K562 (cell line): Measurements from ENCODE around the gene TMEM209. TPM values are rescaled to one million over a fixed set of nuclear protein-coding genes. Genes with fewer than 3 reads are reported as not detected.
A peak's percentile ranks its signal among the peaks of the same experiment; 100 is the strongest.

Experiments used
- ATAC-seq: fragments of 200-7000 bp; cut with Tn5 transposase; 3 replicates; pipeline ENCODE4 v1.9.1; 2020; ENCODE audit warnings: moderate library complexity
- BruUV-seq: library from RNA; stranded (reverse); fragments of 400-500 nt; replicated peaks from 2 replicates; lab custom pipeline; 2021; lab: Mats Ljungman, UMichigan
- CTCF ChIA-PET: fragments of 300-600 bp; formaldehyde crosslinking; extraction: SDS; loops from one replicate; lab custom pipeline; 2021; ENCODE audit warnings: low intra/inter-chr PET ratio; lab: Yijun Ruan, JAX
- POLR2A ChIA-PET: fragments of 300-600, 350-650 bp; sonication (Branson Sonifier 250); formaldehyde crosslinking; extraction: SDS; loops from one replicate; lab custom pipeline; 2021; ENCODE audit warnings: antibody characterized with exemption, inconsistent platforms; lab: Yijun Ruan, JAX
- DNase-seq, 4 experiments: peaks; one replicate each; pipeline versions ENCODE4 v3.0.0 to v3.0.0-alpha.2; 2011 to 2018; ENCODE audit warnings: low spot score in 3 of 4, mixed read lengths in 3 of 4; ENCODE audit errors: extremely low read depth in 1 of 4
- FAIRE-seq: peaks from 2 replicates; lab custom pipeline; 2011; peaks lifted over from hg19 to GRCh38; lab: Jason Lieb, UNC
- H2AFZ ChIP-seq: 2 replicates; pipeline ENCODE4 v1.6.0; 2011; ENCODE audit warnings: low read depth, low read length, control low read depth, inconsistent platforms
- H3K27ac ChIP-seq: fragments of 200-600 bp; 3 replicates; pipeline ENCODE4 v1.8.0; 2011; ENCODE audit warnings: low read depth, mild to moderate bottlenecking, control low read depth, inconsistent platforms, low read length, moderate library complexity, mixed read lengths; ENCODE audit errors: extremely low read depth
- H3K27me3 ChIP-seq, 2 experiments: fragments of 300-600 bp in 1 of 2; 2 replicates in 1 of 2; 3 replicates in 1 of 2; pipeline versions ENCODE4 v1.6.0 to v1.8.0; 2011; ENCODE audit warnings: inconsistent platforms in 2 of 2, low read length in 2 of 2, mild to moderate bottlenecking in 1 of 2, mixed read lengths in 1 of 2, moderate library complexity in 1 of 2; ENCODE audit not compliant: control insufficient read depth in 2 of 2, insufficient read depth in 2 of 2
- H3K36me3 ChIP-seq: fragments of 300-600 bp; 3 replicates; pipeline ENCODE4 v1.8.0; 2011; ENCODE audit warnings: mild to moderate bottlenecking, low read length, inconsistent platforms; ENCODE audit not compliant: control insufficient read depth, insufficient read depth
- H3K4me1 ChIP-seq, 2 experiments: fragments of 200-600 bp in 1 of 2; replicated peaks in 1 of 2; 2 replicates in 1 of 2; 3 replicates in 1 of 2; pipeline versions ENCODE4 v1.5.1 to v1.8.0; 2011; ENCODE audit warnings: inconsistent platforms in 2 of 2, low read length in 2 of 2, mild to moderate bottlenecking in 1 of 2, mixed read lengths in 1 of 2, moderate library complexity in 1 of 2; ENCODE audit not compliant: control insufficient read depth in 2 of 2, insufficient read depth in 2 of 2
- H3K4me2 ChIP-seq: 2 replicates; pipeline ENCODE4 v1.6.1; 2011; ENCODE audit warnings: low read length, control low read depth, inconsistent platforms, mixed read lengths; ENCODE audit not compliant: insufficient read depth
- H3K4me3 ChIP-seq: fragments of 200-600 bp; sonication (generic), shearing (Covaris generic); 2 replicates; pipeline ENCODE4 v1.5.1; 2016; ENCODE audit warnings: control low read depth, inconsistent platforms
- H3K79me2 ChIP-seq: fragments of 200-600 bp; 3 replicates; pipeline ENCODE4 v1.8.0; 2011; ENCODE audit warnings: low read length, inconsistent platforms; ENCODE audit not compliant: control insufficient read depth, insufficient read depth
- H3K9ac ChIP-seq, 2 experiments: 2 replicates each; pipeline versions ENCODE4 v1.6.0 to v1.6.1; 2011; ENCODE audit warnings: low read depth in 2 of 2, low read length in 2 of 2, control low read depth in 1 of 2, inconsistent platforms in 1 of 2, mild to moderate bottlenecking in 1 of 2, mixed read lengths in 1 of 2; ENCODE audit not compliant: insufficient read depth in 1 of 2
- H3K9me1 ChIP-seq: one replicate; pipeline ENCODE4 v1.6.0; 2011; ENCODE audit warnings: inconsistent platforms, mild to moderate bottlenecking, low read length, moderate library complexity; ENCODE audit not compliant: control insufficient read depth, insufficient read depth
- H3K9me3 ChIP-seq: replicated peaks from 2 replicates; pipeline ENCODE4 v1.5.1; 2011; ENCODE audit warnings: low read depth, low read length, inconsistent platforms; ENCODE audit not compliant: control insufficient read depth, insufficient read depth
- H4K20me1 ChIP-seq: replicated peaks from 2 replicates; pipeline ENCODE4 v1.6.1; 2011; ENCODE audit warnings: low read length, inconsistent platforms, mixed read lengths; ENCODE audit not compliant: control insufficient read depth, insufficient read depth
- AFF4 ChIP-seq: sonication (generic); formaldehyde crosslinking; IDR thresholded peaks from 2 replicates; pipeline ENCODE4 v1.8.0; 2023; ENCODE audit warnings: mild to moderate bottlenecking, missing genetic modification reagents
- ATF6 ChIP-seq: sonication (generic); formaldehyde crosslinking; IDR thresholded peaks from 2 replicates; pipeline ENCODE4 v1.4.0; 2020; ENCODE audit warnings: mild to moderate bottlenecking, missing genetic modification reagents
- CREB1 ChIP-seq, 2 experiments: sonication (generic) in 1 of 2; formaldehyde crosslinking in 1 of 2; IDR thresholded peaks; 2 replicates each; pipeline versions ENCODE4 v1.6.1 to v1.8.0; 2012 to 2022; ENCODE audit warnings: inconsistent platforms in 1 of 2, mild to moderate bottlenecking in 1 of 2, missing genetic modification reagents in 1 of 2, moderate library complexity in 1 of 2
- GATAD2A ChIP-seq: fragments of 450-650 bp; IDR thresholded peaks from 2 replicates; pipeline ENCODE4 v1.6.1; 2017
- ID3 ChIP-seq, 2 experiments: fragments of 250-450 bp in 1 of 2; fragments of 450-650 bp in 1 of 2; sonication (Bioruptor Pico) in 1 of 2; IDR thresholded peaks; 2 replicates each; pipeline versions ENCODE4 v1.6.1 to v1.8.0; 2016 to 2021; ENCODE audit warnings: mild to moderate bottlenecking in 2 of 2, moderate library complexity in 2 of 2, missing compliant biosample characterization in 1 of 2, missing genetic modification characterization in 1 of 2
- NCOA1 ChIP-seq: fragments of 450-650 bp; IDR thresholded peaks from 2 replicates; pipeline ENCODE4 v1.6.1; 2016; ENCODE audit warnings: low read depth
- THRA ChIP-seq: fragments of 450-650 bp; IDR thresholded peaks from 2 replicates; pipeline ENCODE4 v1.6.1; 2017; ENCODE audit warnings: mild to moderate bottlenecking, moderate library complexity
- TRIM24 ChIP-seq, 2 experiments: fragments of 450-650 bp; IDR thresholded peaks; 2 replicates each; pipeline ENCODE4 v1.6.1; 2016
- ZEB2 ChIP-seq: fragments of 450-650 bp; IDR thresholded peaks from 2 replicates; pipeline ENCODE4 v1.6.1; 2016
- ZNF274 ChIP-seq: IDR thresholded peaks from 2 replicates; pipeline ENCODE4 v1.6.1; 2011; ENCODE audit warnings: low read depth, mild to moderate bottlenecking, low read length, moderate library complexity, borderline replicate concordance
- ZNF384 ChIP-seq: IDR thresholded peaks from 2 replicates; pipeline ENCODE4 v1.6.1; 2012; ENCODE audit warnings: low read depth, low read length, improper control_type of control experiment
- ZNF644 ChIP-seq: fragments of 200-800 bp; sonication (Bioruptor generic); IDR thresholded peaks from 2 replicates; pipeline ENCODE4 v1.6.1; 2016; ENCODE audit warnings: low read depth, missing genetic modification characterization, missing compliant biosample characterization
- WGBS: fragments of 100-300 bp; shearing (Covaris generic); methylation state at CpG from one replicate; pipeline ENCODE4 v1.1.6; 2016; ENCODE audit warnings: low coverage, mixed read lengths; ENCODE audit not compliant: insufficient coverage; ENCODE audit errors: missing lambda C conversion rate; 5-methylcytosine and 5-hydroxymethylcytosine counted together
- in situ Hi-C: fragments of 300-500 bp; cut with MboI; formaldehyde crosslinking; loops from 4 replicates; pipeline ENCODE4 v1.15.0; 2018; ENCODE audit warnings: inconsistent platforms, mixed read lengths
- intact Hi-C: fragments of 100-400 bp; cut with micrococcal nuclease; formaldehyde crosslinking; loops from 2 replicates; pipeline ENCODE4 v1.14.2; 2022
- polyA plus RNA-seq, 8 experiments: library from polyadenylated mRNA; depleted of rRNA in 4 of 8; stranded (reverse) in 5 of 8; unstranded in 3 of 8; fragments of >200 nt; fragmentation: Nextera tagmentation in 2 of 8; fragmentation: Illumina TruSeq in 1 of 8; extraction: Ambion mirVana in 2 of 8; extraction: Trizol in 1 of 8; gene quantifications; 2 replicates each; pipeline versions ENCODE4 v1.2.1 to v1.2.3, GENCODE V29; 2011 to 2014; ENCODE audit warnings: inconsistent platforms in 1 of 8, missing spikeins in 1 of 8
- total RNA-seq, 7 experiments: library from RNA; depleted of rRNA in 6 of 7; stranded (reverse); fragments of >200 nt in 6 of 7; fragmentation: Illumina TruSeq in 2 of 7; extraction: Trizol in 2 of 7; gene quantifications; 2 replicates each; pipeline versions ENCODE4 v1.2.1 to v1.2.3, GENCODE V29; 2011 to 2021; ENCODE audit warnings: low replicate concordance in 1 of 7

TMEM209 gene
- total and polyA plus RNA-seq, 9 of the 15 experiments (the other 6 are each of a cell fraction or from before 2014, with no cell fraction given) = 36.8 to 116 (median 76.6) TPM

- Histone ChIP-seq H3K9me3 (no peaks in the 10 kb centered on the region), H4K20me1 (no peaks in the 10 kb centered on the region), H3K27me3 (no peaks in the 10 kb centered on the region), H3K9ac (peak overlapping the region; percentile 32 to 59; a peak in 2 of 4 replicates), H3K9me1 (no peaks in the 10 kb centered on the region), H3K4me1 (peaks cover 34 to 82% of the 10 kb centered on the region in 2 experiments), H2AFZ (peak overlapping the region; percentile 20), H3K27ac (peak overlapping the region; percentile 89), H3K4me2 (peak overlapping the region; percentile 60), H3K79me2 (peaks cover 33% of the 10 kb centered on the region; the same call in 2 of the 3 replicates), H3K36me3 (peaks cover 84% of the 10 kb centered on the region), H3K4me3 (no peak overlapping the region)
- ChIA-PET POLR2A (interaction anchor here (0.6 to 5.5 kb wide), 8 partner anchors 8 to 73 kb away, joined by 3 to 48 read pairs (median 6); partner anchors contain the start of gene TMEM209), CTCF (no interaction called here)
- in situ Hi-C loops (no loop called here), intact Hi-C loops (loop anchor here (1.0 kb wide), 1 partner anchor 73 kb away; the partner anchor contains the start of gene TMEM209)
- BruUV-seq = no TSS peak
- FAIRE-seq (peak; percentile 69), DNase-seq (peak; percentile 88 to 96 (median 90)), ATAC-seq (peak; percentile 47)
- 2% methylated on average over 12 of the region's 12 CpGs for WGBS
- TF ChIP-seq TRIM24 (IDR thresholded peaks at IDR 0.05) (peak; percentile 58 to 84; a peak in 3 of 4 replicates), ID3 (CRISPR knock-in tag; IDR thresholded peaks at IDR 0.05) (no peak), ID3 (tag; IDR thresholded peaks at IDR 0.05) (peak; percentile 96), ATF6 (0 out of 2 replicates have a peak, but pooled peaks have one; percentile 43), ZEB2 (peak; percentile 93), NCOA1 (peak; percentile 91; the same call in 1 of the 2 replicates), AFF4 (CRISPR knock-in tag) (no peak), CREB1 (IDR thresholded peaks at IDR 0.05) (0 out of 2 replicates have a peak, but pooled peaks have one; percentile 31), CREB1 (CRISPR knock-in tag; IDR thresholded peaks at IDR 0.05) (no peak), THRA (no peak), GATAD2A (0 out of 2 replicates have a peak, but pooled peaks have one; percentile 20), ZNF644 (tag) (no peak), ZNF274 (peak; percentile 55; the same call in 1 of the 2 replicates), ZNF384 (no peak)
Observed at GRCh38 chr7:130131964-130132875, 73.0 kb downstream of the TMEM209 start.
